OCI-LY3 (cell line): ENCODE measurements around the gene DTHD1.
A peak's percentile ranks its signal among the peaks of the same experiment; 100 is the strongest.

ENCODE experiments used
- H2AFZ ChIP-seq: fragments of 200-600, 300-600 bp; shearing (Covaris generic); 2 replicates; pipeline ENCODE4 v1.6.0; 2014; ENCODE audit warnings: antibody characterized with exemption, low read depth, low read length
- H3K27ac ChIP-seq: fragments of 200-600, 300-600 bp; sonication (generic); 2 replicates; pipeline ENCODE4 v1.5.1; 2014; ENCODE audit warnings: mild to moderate bottlenecking, low read length, moderate library complexity, mixed read lengths
- H3K27me3 ChIP-seq: fragments of 200-600, 300-600 bp; sonication (generic); 2 replicates; pipeline ENCODE4 v1.6.1; 2014; ENCODE audit warnings: low read depth, low read length, mixed read lengths
- H3K36me3 ChIP-seq: fragments of 200-600, 300-600 bp; sonication (generic); replicated peaks from 2 replicates; pipeline ENCODE3; 2014; ENCODE audit warnings: low read depth, low read length, mixed read lengths
- H3K4me1 ChIP-seq: fragments of 300-600, 200-600 bp; sonication (generic); 2 replicates; pipeline ENCODE4 v1.6.1; 2014; ENCODE audit warnings: low read length, mixed read lengths
- H3K4me2 ChIP-seq: fragments of 200-600, 300-600 bp; sonication (generic); 2 replicates; pipeline ENCODE4 v1.6.1; 2014; ENCODE audit warnings: low read length, mixed read lengths
- H3K4me3 ChIP-seq: fragments of 300-600, 200-600 bp; sonication (generic); 2 replicates; pipeline ENCODE4 v1.5.1; 2014; ENCODE audit warnings: antibody characterized with exemption, mild to moderate bottlenecking, low read length, moderate library complexity
- H3K79me2 ChIP-seq: fragments of 300-600, 200-600 bp; shearing (Covaris generic); 2 replicates; pipeline ENCODE4 v1.6.1; 2014; ENCODE audit warnings: mild to moderate bottlenecking, low read length, mixed read lengths
- H3K9ac ChIP-seq: fragments of 300-600, 200-600 bp; shearing (Covaris generic); 2 replicates; pipeline ENCODE4 v1.6.0; 2014; ENCODE audit warnings: mild to moderate bottlenecking, low read length, moderate library complexity
- H3K9me3 ChIP-seq: fragments of 200-600, 300-600 bp; shearing (Covaris generic); 2 replicates; pipeline ENCODE4 v1.6.1; 2014; ENCODE audit warnings: low read length, mixed read lengths; ENCODE audit not compliant: insufficient read depth
- H4K20me1 ChIP-seq: fragments of 200-600, 300-600 bp; sonication (generic); 2 replicates; pipeline ENCODE4 v1.6.1; 2016; ENCODE audit warnings: low read length, mixed read lengths; ENCODE audit not compliant: insufficient read depth
- EZH2phosphoT487 ChIP-seq: fragments of 200-600 bp; shearing (Covaris generic); IDR thresholded peaks from 2 replicates; pipeline ENCODE4 v1.6.1; 2018; ENCODE audit warnings: antibody characterized with exemption, mixed run types, low read depth
- TF ChIP-seq, protein P1 (sequence below): fragments of 200-600, 300-600 bp; sonication (generic); IDR thresholded peaks from 2 replicates; pipeline ENCODE4 v1.5.1; 2014; ENCODE audit warnings: antibody characterized with exemption, low read length, low read depth

DTHD1 gene

GRCh38 chr4:36310216-36310615, 28.8 kb downstream of the DTHD1 start:
- Histone ChIP-seq H3K4me2 (peak overlapping the region; percentile 6), H3K4me3 (no peak overlapping the region), H3K27ac (no peak overlapping the region), H2AFZ (peak overlapping the region; percentile 79; the same call in 1 of the 2 replicates), H3K9ac (no peak overlapping the region), H3K4me1 (peaks cover 27% of the 10 kb centered on the region), H3K27me3 (no peaks in the 10 kb centered on the region), H3K9me3 (no peaks in the 10 kb centered on the region), H3K79me2 (no peaks in the 10 kb centered on the region), H3K36me3 (peaks cover 3% of the 10 kb centered on the region), H4K20me1 (no peaks in the 10 kb centered on the region)
- no peak for TF ChIP-seq EZH2phosphoT487
- TF ChIP-seq, protein P1, sequence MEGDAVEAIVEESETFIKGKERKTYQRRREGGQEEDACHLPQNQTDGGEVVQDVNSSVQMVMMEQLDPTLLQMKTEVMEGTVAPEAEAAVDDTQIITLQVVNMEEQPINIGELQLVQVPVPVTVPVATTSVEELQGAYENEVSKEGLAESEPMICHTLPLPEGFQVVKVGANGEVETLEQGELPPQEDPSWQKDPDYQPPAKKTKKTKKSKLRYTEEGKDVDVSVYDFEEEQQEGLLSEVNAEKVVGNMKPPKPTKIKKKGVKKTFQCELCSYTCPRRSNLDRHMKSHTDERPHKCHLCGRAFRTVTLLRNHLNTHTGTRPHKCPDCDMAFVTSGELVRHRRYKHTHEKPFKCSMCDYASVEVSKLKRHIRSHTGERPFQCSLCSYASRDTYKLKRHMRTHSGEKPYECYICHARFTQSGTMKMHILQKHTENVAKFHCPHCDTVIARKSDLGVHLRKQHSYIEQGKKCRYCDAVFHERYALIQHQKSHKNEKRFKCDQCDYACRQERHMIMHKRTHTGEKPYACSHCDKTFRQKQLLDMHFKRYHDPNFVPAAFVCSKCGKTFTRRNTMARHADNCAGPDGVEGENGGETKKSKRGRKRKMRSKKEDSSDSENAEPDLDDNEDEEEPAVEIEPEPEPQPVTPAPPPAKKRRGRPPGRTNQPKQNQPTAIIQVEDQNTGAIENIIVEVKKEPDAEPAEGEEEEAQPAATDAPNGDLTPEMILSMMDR = no peak

- peaks cover 27% of the 10 kb centered on the region for H3K4me1 ChIP-seq
- TF ChIP-seq, protein P1 = no peak
- no peak for TF ChIP-seq EZH2phosphoT487
- peak overlapping the region; percentile 6 for H3K4me2 ChIP-seq
- H3K9me3 ChIP-seq = no peaks in the 10 kb centered on the region
- no peaks in the 10 kb centered on the region for H3K79me2 ChIP-seq
- no peak overlapping the region for H3K9ac ChIP-seq
- H3K4me3 ChIP-seq = no peak overlapping the region
- H2AFZ ChIP-seq = peak overlapping the region; percentile 79
- H3K27ac ChIP-seq = no peak overlapping the region
- no peaks in the 10 kb centered on the region for H3K27me3 ChIP-seq
- no peaks in the 10 kb centered on the region for H4K20me1 ChIP-seq
- H3K36me3 ChIP-seq = peaks cover 3% of the 10 kb centered on the region
Measured at GRCh38 chr4:36310793-36311192, 29.4 kb downstream of the DTHD1 start.

DNA sequence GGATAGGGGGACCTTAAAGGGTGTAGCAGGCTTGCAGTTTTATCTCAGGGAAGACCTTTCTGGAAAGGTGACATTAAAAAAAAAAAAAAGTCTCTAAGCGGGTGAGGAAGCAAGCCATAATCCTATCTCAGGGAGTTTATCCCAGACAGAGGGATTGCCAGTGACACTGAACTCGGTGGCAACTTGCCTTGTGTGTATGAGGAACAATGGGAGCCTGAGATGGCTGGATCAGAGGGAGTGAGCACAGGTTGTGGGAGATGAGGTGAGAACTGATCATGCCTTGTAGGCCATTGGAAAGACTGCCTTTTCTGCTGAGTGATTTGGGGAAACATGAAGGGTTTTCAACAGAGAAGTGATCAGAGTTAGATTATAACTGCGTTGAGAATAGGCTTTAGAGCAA, 31.1 kb downstream of the DTHD1 start:
- Histone ChIP-seq H3K9ac (no peak overlapping the region), H3K27me3 (no peaks in the 10 kb centered on the region), H3K4me1 (peaks cover 28% of the 10 kb centered on the region), H3K27ac (no peak overlapping the region), H3K79me2 (no peaks in the 10 kb centered on the region), H3K36me3 (peaks cover 3% of the 10 kb centered on the region), H3K9me3 (no peaks in the 10 kb centered on the region), H4K20me1 (no peaks in the 10 kb centered on the region), H3K4me3 (no peak overlapping the region), H3K4me2 (no peak overlapping the region), H2AFZ (peak overlapping the region; percentile 62)
- TF ChIP-seq, protein P1 = no peak
- TF ChIP-seq EZH2phosphoT487 = no peak

GRCh38 chr4:36313301-36313700, 31.9 kb downstream of the DTHD1 start:
- no peak overlapping the region for H3K9ac ChIP-seq
- TF ChIP-seq, protein P1 = no peak
- TF ChIP-seq EZH2phosphoT487 = no peak
- no peaks in the 10 kb centered on the region for H3K9me3 ChIP-seq
- H3K27me3 ChIP-seq = no peaks in the 10 kb centered on the region
- H3K27ac ChIP-seq = no peak overlapping the region
- peaks cover 32% of the 10 kb centered on the region for H3K4me1 ChIP-seq
- no peak overlapping the region for H3K4me3 ChIP-seq
- no peaks in the 10 kb centered on the region for H3K79me2 ChIP-seq
- H3K36me3 ChIP-seq = peaks cover 3% of the 10 kb centered on the region
- H3K4me2 ChIP-seq = peak overlapping the region; percentile 1; the same call in 1 of the 2 replicates
- H2AFZ ChIP-seq = 0 out of 2 replicates have a peak overlapping the region, but pooled peaks have one; percentile 33
- no peaks in the 10 kb centered on the region for H4K20me1 ChIP-seq
